ENCODE measurements around the gene UGGT1.

Gene UGGT1

GRCh38 chr2:128090945-128091725 is at the start of gene UGGT1:
UGGT1 (plus strand) TSS chr2:128091200; CDS start chr2:128091358, 158 bp downstream.
- DNase-seq = peak; percentile 87

- no peak for DNase-seq
Measured at GRCh38 chr2:128041561-128041960, 49.4 kb upstream of the UGGT1 start.

GRCh38 chr2:128043041-128043440 is 48.0 kb upstream of the UGGT1 start:
- no peak for DNase-seq

DNA sequence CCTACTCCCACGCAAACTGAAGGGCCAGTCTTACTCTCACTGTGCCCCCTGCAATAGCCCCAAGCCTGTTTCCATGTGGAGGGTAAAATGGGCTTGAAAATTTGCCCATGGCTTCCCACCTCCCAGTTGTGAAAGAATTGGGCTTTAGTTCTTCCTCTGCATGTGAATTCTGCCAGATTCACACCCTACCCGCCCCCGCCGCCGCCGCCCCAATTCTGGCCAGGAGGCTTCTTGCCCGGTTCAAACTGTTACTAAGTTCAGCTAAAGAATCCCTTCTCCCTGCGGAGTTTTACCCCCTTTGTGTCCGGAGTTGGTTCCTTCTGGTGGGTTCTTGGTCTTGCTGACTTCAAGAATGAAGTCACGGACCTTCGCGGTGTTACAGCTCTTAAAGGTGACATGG is 37.7 kb upstream of the UGGT1 start:
- no peak for DNase-seq

GRCh38 chr2:128054104-128054885 is 36.7 kb upstream of the UGGT1 start:
- no peak for DNase-seq

- DNase-seq = no peak
Measured at GRCh38 chr2:128057334-128057733, 33.7 kb upstream of the UGGT1 start.

- DNase-seq = no peak
Measured at GRCh38 chr2:128058114-128058513, 32.9 kb upstream of the UGGT1 start.

GRCh38 chr2:128062571-128062970 is 28.4 kb upstream of the UGGT1 start:
- no peak for DNase-seq

GRCh38 chr2:128064353-128064752 is 26.6 kb upstream of the UGGT1 start:
- DNase-seq = no peak

DNA sequence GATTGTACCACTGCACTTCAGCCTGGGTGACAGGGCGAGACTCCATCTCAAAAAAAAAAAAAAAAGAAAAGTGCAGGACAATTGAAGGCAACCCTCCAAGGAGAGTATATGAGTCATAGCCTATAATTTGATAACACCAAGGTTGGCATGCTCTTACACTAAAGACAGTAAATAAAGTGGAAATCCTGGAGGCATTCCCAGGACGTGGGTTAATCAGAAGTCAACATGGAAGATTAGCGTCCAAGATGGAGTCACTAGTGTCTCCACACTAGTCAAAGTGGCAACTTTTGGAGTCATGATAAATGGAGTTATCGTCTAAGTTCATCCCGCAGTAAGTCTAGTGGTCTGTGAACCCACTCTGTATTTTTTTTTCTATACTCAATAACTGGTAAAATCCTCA is 21.2 kb upstream of the UGGT1 start:
- DNase-seq = no peak

- DNase-seq = no peak
Measured at GRCh38 chr2:128073278-128073677, 17.7 kb upstream of the UGGT1 start.

GRCh38 chr2:128076461-128077106 is 14.4 kb upstream of the UGGT1 start:
- no peak for DNase-seq

GRCh38 chr2:128084757-128085156 is 6.2 kb upstream of the UGGT1 start:
- DNase-seq = no peak

DNA sequence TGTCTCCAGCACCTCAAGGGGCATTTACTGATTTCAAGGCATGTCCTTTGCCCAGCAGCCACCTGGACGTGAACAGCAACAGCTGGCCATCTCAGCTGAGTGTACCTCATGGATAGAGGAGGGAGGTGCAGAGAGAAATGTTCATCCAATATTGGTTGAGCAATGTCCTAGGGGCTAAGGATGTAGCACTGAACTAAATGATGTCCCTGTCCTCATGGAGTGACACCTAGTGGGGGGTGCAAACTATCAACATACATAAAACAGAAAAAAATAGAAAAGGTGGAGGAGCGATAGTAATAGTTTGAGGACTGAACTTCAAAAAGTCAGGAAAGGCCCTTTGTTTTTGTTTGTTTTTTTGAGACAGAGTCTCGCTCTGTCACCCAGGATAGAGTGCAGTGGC is 4.8 kb upstream of the UGGT1 start:
- DNase-seq = no peak

DNA sequence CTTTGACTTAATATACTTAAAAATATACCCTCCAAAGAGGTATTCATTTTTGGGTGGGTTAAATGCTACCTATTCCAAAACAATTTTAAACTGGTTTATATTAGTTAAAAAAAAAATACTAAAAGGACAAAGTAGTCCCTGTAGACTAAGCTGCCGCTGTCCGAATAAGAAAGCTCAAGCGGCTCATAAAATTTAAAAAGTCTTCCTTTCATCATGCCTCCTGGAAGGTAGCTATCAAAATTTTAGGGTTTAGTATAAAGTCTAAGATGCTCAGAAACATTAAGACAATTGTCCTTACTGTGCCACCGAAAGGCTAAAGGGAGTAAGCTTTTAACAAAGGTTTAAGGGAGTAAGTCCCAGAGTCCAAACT is 440 bp upstream of the UGGT1 start:
- no peak for DNase-seq

DNA sequence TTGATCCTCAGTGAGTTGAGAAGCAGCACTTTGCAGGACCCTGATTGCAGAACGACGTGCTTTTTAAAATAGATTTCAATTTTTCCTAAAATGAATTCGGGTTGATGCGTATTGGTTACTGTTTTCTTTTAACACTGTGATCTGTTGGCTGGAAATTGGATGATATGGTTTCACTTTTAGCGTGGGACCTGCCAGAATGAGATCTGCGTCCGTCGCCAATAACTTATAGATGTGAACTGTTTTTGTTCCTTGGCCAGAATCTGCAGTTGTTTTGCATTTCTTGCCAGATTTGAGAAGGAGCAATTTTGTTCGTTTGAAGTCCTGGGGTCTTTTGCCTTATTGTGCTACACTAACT is 703 bp downstream of the UGGT1 start:
- no peak for DNase-seq

- no peak for DNase-seq
Measured at GRCh38 chr2:128092656-128093055, 1.7 kb downstream of the UGGT1 start.

- no peak for DNase-seq
Measured at GRCh38 chr2:128093762-128094161, 2.8 kb downstream of the UGGT1 start.

- no peak for DNase-seq
Measured at GRCh38 chr2:128095201-128095600, 4.2 kb downstream of the UGGT1 start.

DNA sequence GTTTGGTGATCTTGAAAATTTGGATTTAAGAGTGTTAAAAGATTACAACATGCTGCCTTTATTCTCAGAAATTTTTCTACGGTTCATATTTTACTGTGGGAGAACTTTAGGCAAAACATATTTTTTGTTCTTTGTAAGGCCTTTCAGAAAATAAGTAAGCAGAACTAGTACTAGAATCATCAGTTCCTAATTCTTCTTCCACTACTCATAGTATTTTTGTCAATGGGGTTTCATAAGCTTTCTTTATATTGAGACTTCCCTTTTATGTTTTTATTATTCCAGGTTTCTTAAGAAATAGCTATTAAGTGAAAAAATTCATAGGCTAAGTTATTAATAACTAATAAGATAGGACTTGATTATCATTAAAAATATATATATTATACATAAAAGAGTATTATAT is 12.4 kb downstream of the UGGT1 start:
- no peak for DNase-seq

GRCh38 chr2:128105072-128105471 is 14.1 kb downstream of the UGGT1 start:
- no peak for DNase-seq

DNA sequence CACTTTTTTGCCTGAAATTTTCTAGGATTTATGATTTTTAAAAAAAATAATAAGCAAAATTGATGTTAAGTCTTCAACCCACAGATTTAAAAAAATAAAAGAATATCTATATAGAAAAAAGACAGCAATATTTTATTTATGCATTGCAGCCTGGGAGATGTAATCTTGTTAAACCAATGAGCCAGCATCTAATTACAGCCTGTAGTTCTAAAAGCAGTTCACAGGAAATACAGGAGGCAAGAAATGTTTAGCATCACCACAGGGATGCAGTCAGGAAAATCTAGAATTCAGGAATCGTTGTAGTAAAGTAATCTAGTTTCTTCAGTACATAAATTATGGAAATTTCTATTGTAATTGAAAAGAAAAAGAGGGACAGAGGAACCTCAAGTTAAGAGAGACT is 17.2 kb downstream of the UGGT1 start:
- DNase-seq = no peak

- DNase-seq = no peak
Measured at GRCh38 chr2:128109243-128109642, 18.2 kb downstream of the UGGT1 start.

Measured in activated T-cell treated with anti-CD3 and anti-CD28 coated beads for 4 hours (primary cell).